Central memory CD8-positive, alpha-beta T cell (primary cell): ENCODE results near the gene MAP2.

ENCODE experiments used
- ATAC-seq: fragments of 150-1000 bp; cut with Tn5 transposase; replicated peaks from 2 replicates; pipeline ENCODE4 v1.10.0; 2022; ENCODE audit warnings: mild to moderate bottlenecking, moderate FRiP score, moderate number of reproducible peaks; ENCODE audit not compliant: poor library complexity, severe bottlenecking; ENCODE audit errors: extremely low read depth
- DNase-seq, 2 donors: peaks; one replicate each; pipeline ENCODE4 v3.0.0; 2021; ENCODE audit warnings: low spot score in 2 of 2
- H3K27ac Mint-ChIP-seq: one replicate; pipeline ENCODE4 v1.8.0; 2022; ENCODE audit warnings: low read depth, mild to moderate bottlenecking, moderate library complexity, mixed read lengths
- H3K27me3 Mint-ChIP-seq: one replicate; pipeline ENCODE4 v1.8.0; 2022; ENCODE audit warnings: mixed read lengths
- H3K36me3 Mint-ChIP-seq: one replicate; pipeline ENCODE4 v1.8.0; 2022; ENCODE audit warnings: mild to moderate bottlenecking, moderate library complexity, mixed read lengths; ENCODE audit not compliant: insufficient read depth
- H3K4me1 Mint-ChIP-seq: one replicate; pipeline ENCODE4 v1.8.0; 2022; ENCODE audit warnings: mixed read lengths
- H3K4me3 Mint-ChIP-seq: one replicate; pipeline ENCODE4 v1.8.0; 2022; ENCODE audit warnings: mild to moderate bottlenecking, moderate library complexity, mixed read lengths
- H3K9me3 Mint-ChIP-seq: one replicate; pipeline ENCODE4 v1.8.0; 2022; ENCODE audit warnings: mixed read lengths

Gene MAP2

DNA sequence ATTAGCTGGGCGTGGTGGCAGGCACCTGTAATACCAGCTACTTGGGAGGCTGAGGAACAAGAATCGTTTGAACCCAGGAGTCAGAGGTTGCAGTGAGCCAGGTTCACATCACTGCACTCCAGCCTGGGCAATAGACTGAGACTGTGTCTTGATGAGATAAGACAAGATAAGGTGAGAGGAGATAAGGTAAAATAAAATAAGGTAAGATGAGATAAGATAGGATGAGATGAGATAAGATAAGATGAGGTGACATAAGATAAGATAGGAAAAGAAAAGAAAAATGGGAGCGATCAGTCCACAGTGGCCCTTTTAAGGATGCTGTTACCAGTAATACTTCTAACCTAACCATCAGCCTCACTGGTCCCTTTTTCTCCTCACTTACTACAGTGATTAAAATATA lies 213.4 kb downstream of the MAP2 start:
- H3K27ac Mint-ChIP-seq, result no peak overlapping the region
- DNase-seq (no peak), ATAC-seq (no peak)
- no peaks in the 10 kb centered on the region for H3K36me3 Mint-ChIP-seq
- no peaks in the 10 kb centered on the region for H3K9me3 Mint-ChIP-seq
- no peak overlapping the region for H3K4me3 Mint-ChIP-seq
- no peaks in the 10 kb centered on the region for H3K4me1 Mint-ChIP-seq
- no peaks in the 10 kb centered on the region for H3K27me3 Mint-ChIP-seq

DNA sequence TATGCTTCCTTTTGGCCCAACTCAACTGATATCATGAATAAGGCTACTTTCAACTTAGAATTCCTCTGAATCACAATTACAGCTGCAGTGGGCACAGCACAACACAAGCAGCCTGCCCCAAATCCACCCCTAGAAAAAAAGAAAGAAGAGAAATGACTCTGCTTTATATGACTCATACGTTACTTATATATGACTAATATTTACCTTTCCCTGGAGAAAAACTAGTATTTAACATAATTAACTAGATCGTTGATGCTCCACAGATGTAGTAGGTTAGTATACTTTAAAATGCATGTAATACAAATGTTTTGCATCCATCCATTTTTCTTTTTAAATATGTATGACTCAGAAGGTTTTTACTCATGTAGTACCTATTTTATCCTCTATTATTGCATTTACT lies 214.5 kb downstream of the MAP2 start:
- H3K36me3 Mint-ChIP-seq, result no peaks in the 10 kb centered on the region
- no peak for ATAC-seq
- H3K9me3 Mint-ChIP-seq, result no peaks in the 10 kb centered on the region
- DNase-seq, result no peak
- H3K4me1 Mint-ChIP-seq, result no peaks in the 10 kb centered on the region
- H3K27ac Mint-ChIP-seq, result no peak overlapping the region
- H3K4me3 Mint-ChIP-seq, result no peak overlapping the region
- no peaks in the 10 kb centered on the region for H3K27me3 Mint-ChIP-seq

DNA sequence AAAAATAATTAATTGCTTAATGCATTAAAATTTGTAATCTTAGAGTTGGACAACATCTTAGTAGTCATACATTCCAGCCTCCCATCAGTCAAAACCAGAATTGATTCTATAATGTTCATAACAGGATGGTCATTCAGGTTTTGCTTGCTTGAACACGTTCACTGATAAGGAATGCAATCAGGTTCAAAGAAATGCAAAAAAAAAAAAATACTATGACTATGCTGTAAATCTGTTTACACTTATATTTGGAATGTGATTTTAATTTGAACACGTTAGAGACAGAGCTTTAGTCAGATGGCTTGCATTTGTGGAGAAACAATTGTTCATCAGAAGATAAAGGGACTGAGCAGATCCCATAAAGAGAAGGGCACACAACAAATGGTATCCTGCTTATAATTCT lies 216.5 kb downstream of the MAP2 start:
- ATAC-seq (no peak), DNase-seq (no peak)
- Mint-ChIP-seq H3K36me3 (no peaks in the 10 kb centered on the region), H3K27ac (no peak overlapping the region), H3K9me3 (no peaks in the 10 kb centered on the region), H3K4me1 (no peaks in the 10 kb centered on the region), H3K27me3 (no peaks in the 10 kb centered on the region), H3K4me3 (no peak overlapping the region)

DNA sequence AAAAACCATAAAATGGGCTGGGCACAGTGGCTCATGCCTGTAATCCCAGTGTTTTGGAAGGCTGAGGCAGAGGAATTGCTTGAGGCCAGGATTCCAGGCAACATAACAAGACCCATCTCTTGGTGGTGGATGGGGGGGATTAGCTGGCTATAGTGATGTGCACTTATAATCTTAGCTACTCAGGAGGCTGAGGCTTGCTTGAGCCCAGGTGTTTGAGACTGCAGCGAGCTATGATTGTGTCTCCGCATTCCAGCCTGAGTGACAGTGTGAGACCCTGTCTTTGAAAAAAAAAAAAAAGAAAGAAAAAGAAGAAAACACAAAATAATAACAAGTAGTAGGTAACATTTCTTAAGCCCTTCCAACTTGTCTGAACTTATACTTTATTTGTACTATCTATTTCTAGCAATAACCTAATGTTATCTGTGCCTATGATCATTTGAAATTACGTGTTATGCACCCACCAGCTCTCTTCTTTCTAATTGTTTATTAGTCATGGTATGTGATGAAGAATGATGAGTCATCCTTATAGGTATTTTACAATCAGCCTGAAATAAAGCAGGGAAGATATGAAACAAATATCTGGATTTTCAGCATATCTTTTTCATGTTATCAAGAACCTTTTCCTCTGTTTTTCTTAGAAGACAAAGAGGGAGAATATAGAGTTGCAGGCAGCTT lies 218.4 kb downstream of the MAP2 start:
- no peak for DNase-seq
- ATAC-seq, result no peak
- Mint-ChIP-seq H3K27ac (no peak overlapping the region), H3K4me3 (no peak overlapping the region), H3K4me1 (no peaks in the 10 kb centered on the region), H3K27me3 (no peaks in the 10 kb centered on the region), H3K36me3 (no peaks in the 10 kb centered on the region), H3K9me3 (no peaks in the 10 kb centered on the region)

DNA sequence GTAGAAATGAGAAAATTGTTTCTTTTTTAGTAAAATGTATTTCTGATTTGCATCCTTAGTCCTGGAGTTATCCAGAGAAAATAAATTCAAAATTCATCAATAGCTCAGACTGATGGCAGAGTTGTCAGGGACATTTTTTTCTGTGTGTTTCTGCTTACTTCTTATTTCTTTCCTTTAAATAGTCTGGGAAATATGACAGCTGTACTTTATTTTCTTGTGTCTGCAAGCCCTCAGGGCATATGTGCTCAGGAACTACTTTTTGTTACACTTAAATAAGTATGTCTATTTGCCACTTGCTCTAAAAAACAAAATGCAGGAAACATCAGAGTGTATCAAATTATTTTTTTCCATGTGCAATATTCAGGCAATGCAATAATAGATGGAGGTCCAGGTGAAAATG lies 221.0 kb downstream of the MAP2 start:
- Mint-ChIP-seq H3K36me3 (no peaks in the 10 kb centered on the region), H3K4me1 (no peaks in the 10 kb centered on the region), H3K4me3 (no peak overlapping the region), H3K27ac (no peak overlapping the region), H3K27me3 (no peaks in the 10 kb centered on the region), H3K9me3 (no peaks in the 10 kb centered on the region)
- no peak for DNase-seq
- no peak for ATAC-seq

DNA sequence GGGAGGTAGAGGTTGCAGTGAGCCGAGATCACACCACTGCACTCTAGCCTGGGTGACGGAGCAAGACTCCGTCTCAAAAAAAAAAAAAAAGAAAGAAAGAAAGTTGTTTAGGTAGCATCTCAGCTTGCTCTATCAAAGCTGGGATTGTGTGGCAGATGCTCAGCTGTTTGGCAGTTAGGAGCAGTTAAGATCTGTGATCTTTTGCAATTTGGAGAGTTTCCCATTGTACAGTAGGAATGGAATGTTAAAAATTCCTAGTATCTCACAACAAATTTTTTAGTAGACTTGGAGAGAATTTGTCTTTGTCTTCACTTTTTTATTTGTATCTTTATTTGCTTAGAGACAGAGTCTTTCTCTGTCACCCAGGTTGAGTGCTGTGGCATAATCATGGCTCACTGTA lies 224.9 kb downstream of the MAP2 start:
- Mint-ChIP-seq H3K27me3 (no peaks in the 10 kb centered on the region), H3K4me1 (no peaks in the 10 kb centered on the region), H3K4me3 (no peak overlapping the region), H3K27ac (no peak overlapping the region), H3K36me3 (no peaks in the 10 kb centered on the region), H3K9me3 (no peaks in the 10 kb centered on the region)
- no peak for DNase-seq
- no peak for ATAC-seq

DNA sequence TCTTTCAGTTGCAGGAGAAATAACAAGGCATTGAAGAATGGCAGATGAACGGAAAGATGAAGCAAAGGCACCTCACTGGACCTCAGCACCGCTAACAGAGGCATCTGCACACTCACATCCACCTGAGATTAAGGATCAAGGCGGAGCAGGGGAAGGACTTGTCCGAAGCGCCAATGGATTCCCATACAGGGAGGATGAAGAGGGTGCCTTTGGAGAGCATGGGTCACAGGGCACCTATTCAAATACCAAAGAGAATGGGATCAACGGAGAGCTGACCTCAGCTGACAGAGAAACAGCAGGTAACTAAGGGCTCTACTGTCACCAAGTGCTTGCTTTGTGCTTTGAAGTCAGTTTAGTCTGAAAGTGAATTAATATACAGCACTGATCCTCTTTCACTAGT lies 229.3 kb downstream of the MAP2 start:
- Mint-ChIP-seq H3K4me3 (no peak overlapping the region), H3K4me1 (no peaks in the 10 kb centered on the region), H3K36me3 (no peaks in the 10 kb centered on the region), H3K27me3 (no peaks in the 10 kb centered on the region), H3K27ac (no peak overlapping the region), H3K9me3 (no peaks in the 10 kb centered on the region)
- no peak for ATAC-seq
- DNase-seq, result no peak

DNA sequence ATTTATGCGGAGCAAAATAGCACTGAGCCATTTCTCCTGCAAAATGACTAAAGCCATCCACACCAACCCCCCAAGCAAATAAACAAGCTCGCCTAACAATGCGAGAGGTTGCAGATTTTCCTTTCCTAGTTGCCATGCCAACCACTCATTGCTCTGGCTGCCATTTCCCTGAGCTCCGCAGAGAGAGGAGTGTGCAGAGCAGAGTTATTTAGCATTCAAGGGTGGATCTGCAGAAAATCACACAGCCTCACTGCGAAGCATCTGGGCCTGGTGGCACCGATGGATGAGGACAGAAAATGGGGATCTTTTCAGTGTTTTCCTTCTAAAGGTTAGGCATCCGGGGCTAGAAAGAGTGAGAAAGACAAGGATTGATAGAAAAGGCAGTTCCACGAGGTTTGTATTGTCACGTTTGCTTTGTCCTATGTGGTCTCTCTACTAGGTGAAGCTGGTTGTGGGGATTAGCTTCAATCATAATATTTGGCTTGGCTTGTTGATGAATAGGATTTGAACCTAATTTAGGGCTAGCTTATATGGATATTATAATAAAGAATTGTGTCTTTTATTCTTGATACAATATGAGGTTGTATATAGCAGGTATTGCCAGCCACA lies 237.5 kb downstream of the MAP2 start:
- ATAC-seq, result no peak
- H3K4me1 Mint-ChIP-seq, result no peaks in the 10 kb centered on the region
- no peaks in the 10 kb centered on the region for H3K36me3 Mint-ChIP-seq

DNA sequence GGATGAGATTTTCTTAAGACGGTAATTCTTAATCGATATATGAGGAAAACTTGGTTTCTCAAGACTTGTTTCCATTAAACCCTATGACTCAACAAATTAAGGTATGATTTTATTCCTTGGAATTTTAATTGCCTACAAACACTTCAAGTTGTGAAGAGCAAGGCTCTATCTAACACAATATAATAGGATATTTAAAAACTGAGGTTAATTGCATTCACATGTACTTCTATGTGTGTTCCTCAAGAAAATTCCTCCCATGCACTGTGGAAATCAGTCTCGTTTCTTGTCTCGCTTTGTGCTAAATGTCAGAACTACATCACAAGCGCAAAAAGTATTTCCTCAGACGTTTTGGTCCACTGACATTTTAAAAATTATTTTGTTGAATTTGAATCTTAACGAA lies 238.2 kb downstream of the MAP2 start:
- no peak overlapping the region for H3K4me3 Mint-ChIP-seq
- no peak for DNase-seq

More for the DNA sequence above, 237.5 kb downstream of the MAP2 start:
- no peak overlapping the region for H3K27ac Mint-ChIP-seq
- H3K9me3 Mint-ChIP-seq, result no peaks in the 10 kb centered on the region
- H3K4me3 Mint-ChIP-seq, result no peak overlapping the region
- no peak for DNase-seq
- no peaks in the 10 kb centered on the region for H3K27me3 Mint-ChIP-seq

DNA sequence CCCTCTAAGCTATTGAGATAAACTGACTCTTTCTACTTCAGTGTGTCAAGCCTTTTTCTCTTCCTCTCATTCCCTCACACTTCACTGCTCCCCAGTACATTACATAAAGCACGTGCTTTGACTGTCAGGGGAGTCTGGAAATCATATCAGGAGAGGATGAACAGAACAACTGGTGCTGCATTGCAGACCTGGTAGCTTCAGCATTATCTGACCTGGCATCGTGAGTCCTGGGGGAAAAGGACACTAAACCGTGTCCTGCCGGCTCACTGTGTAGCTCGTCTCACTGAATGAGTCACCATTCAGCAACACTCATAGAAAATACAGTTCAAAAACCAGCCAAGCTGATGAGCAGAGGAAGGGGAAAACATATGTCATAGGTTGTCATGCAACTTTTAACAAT lies 239.3 kb downstream of the MAP2 start:
- Mint-ChIP-seq H3K36me3 (no peaks in the 10 kb centered on the region), H3K4me1 (no peaks in the 10 kb centered on the region)

More for the DNA sequence above, 238.2 kb downstream of the MAP2 start:
- H3K9me3 Mint-ChIP-seq, result no peaks in the 10 kb centered on the region
- no peaks in the 10 kb centered on the region for H3K4me1 Mint-ChIP-seq
- H3K27ac Mint-ChIP-seq, result no peak overlapping the region
- no peaks in the 10 kb centered on the region for H3K36me3 Mint-ChIP-seq
- H3K27me3 Mint-ChIP-seq, result no peaks in the 10 kb centered on the region
- no peak for ATAC-seq

DNA sequence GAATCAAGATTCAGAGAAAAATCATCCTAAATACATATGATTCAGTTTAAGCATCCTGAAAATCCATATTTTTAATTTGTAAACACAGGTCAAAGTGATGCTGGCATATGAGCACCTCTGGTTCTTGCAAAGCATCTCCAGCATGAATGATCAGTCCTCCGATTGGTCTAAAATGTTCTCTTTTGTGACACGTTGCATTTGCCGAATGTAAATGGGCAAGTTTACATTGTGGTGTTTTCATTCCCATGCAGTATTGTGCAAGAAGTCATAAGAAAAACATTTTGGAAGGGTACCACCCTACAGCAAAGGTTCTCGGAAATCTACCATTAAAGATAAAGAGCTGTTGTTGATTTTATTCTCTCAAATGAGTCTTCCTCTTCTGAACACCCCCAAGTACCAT lies 239.8 kb downstream of the MAP2 start:
- no peak for ATAC-seq
- Mint-ChIP-seq H3K36me3 (no peaks in the 10 kb centered on the region), H3K27me3 (no peaks in the 10 kb centered on the region), H3K4me1 (no peaks in the 10 kb centered on the region), H3K27ac (no peak overlapping the region), H3K4me3 (no peak overlapping the region), H3K9me3 (no peaks in the 10 kb centered on the region)
- no peak for DNase-seq

More for the DNA sequence above, 239.3 kb downstream of the MAP2 start:
- Mint-ChIP-seq H3K27ac (no peak overlapping the region), H3K9me3 (no peaks in the 10 kb centered on the region), H3K27me3 (no peaks in the 10 kb centered on the region), H3K4me3 (no peak overlapping the region)
- ATAC-seq, result no peak
- no peak for DNase-seq

DNA sequence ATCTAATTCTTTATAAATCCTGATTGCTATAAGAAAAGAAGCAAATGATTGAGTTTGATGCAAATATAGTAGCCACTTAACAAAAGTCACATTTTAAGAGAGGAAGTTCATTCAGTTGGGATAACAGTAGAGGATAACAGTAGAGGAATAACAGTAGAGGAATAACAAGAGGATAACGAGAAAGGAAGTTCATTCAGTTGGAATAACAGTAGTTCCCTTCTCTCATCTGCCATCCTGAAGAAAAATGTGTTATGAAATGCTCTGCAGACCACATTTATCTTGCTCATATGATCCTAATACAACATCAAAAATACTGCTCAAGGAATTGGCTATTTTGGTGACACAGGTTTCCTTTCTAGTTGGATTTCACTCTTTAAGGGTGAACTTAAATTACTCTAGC lies 242.4 kb downstream of the MAP2 start:
- Mint-ChIP-seq H3K4me1 (no peaks in the 10 kb centered on the region), H3K36me3 (no peaks in the 10 kb centered on the region), H3K9me3 (no peaks in the 10 kb centered on the region), H3K27ac (no peak overlapping the region), H3K27me3 (no peaks in the 10 kb centered on the region), H3K4me3 (no peak overlapping the region)
- no peak for DNase-seq
- no peak for ATAC-seq

DNA sequence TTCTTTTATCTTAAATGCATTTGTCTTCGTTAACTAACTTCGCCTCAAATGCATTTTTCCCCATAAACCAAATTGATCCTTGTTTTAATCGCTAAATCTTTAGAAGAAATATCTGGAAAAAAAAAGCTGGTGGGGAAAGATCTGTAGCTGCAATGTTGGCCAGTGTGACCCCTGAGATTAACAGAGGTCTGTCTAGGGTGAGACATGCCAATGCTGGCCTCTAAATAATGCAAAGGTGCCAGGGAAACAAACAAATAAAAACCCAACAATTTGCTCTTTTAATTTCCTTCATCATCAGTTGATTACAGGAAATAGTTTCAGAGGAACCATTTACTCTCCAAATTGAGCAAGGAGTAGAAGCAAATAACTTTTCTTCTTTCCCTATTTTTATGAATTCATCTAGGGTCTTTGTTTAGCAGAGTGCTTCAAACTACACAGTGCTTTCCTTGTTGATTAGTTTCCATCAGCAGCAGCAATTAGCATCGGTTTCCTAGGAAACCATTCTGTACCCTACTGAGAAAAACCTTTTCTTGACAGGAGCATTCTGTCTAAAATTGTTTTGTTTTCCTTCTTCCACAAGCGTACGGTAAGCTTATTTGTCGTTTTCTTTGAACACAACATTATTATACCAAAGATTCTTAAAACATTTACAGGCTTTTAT lies 247.3 kb downstream of the MAP2 start:
- Mint-ChIP-seq H3K36me3 (no peaks in the 10 kb centered on the region), H3K9me3 (peaks cover 3% of the 10 kb centered on the region), H3K4me1 (no peaks in the 10 kb centered on the region), H3K27me3 (no peaks in the 10 kb centered on the region), H3K27ac (no peak overlapping the region), H3K4me3 (no peak overlapping the region)
- ATAC-seq (no peak), DNase-seq (no peak)
